Caco-2 (cell line): ENCODE measurements around the gene SPATC1L. TPM values are rescaled to one million over a fixed set of nuclear protein-coding genes. Genes with fewer than 3 reads are reported as not detected.
"Not testable (repeated sequence)": the region's sequence is repeated elsewhere in the genome, so short reads cannot be mapped to it uniquely, and the experiment has no call there.

Source experiments
- BruUV-seq: library from RNA; stranded (reverse); fragments of 400-500 nt; replicated peaks from 2 replicates; lab custom pipeline; 2021; lab: Mats Ljungman, UMichigan
- CTCF ChIA-PET: fragments of 300-600 bp; sonication (Branson Sonifier 250); formaldehyde crosslinking; loops from one replicate; lab custom pipeline; 2022; ENCODE audit warnings: antibody characterized with exemption; lab: Charles Lee
- POLR2A ChIA-PET: fragments of 300-600 bp; sonication (Branson Sonifier 250); formaldehyde crosslinking; loops from one replicate; lab custom pipeline; 2022; ENCODE audit warnings: antibody characterized with exemption; lab: Charles Lee
- DNase-seq, 2 experiments: peaks; one replicate each; pipeline versions ENCODE4 v3.0.0 to v3.0.0-alpha.2; 2020 to 2022
- H3K27me3 ChIP-seq: replicated peaks from 2 replicates; pipeline ENCODE4 v1.6.0; 2011; ENCODE audit warnings: low read length; ENCODE audit not compliant: control insufficient read depth, insufficient read depth
- H3K36me3 ChIP-seq: 2 replicates; pipeline ENCODE4 v1.5.1; 2011; ENCODE audit warnings: low read length; ENCODE audit not compliant: control insufficient read depth, insufficient read depth
- H3K4me1 ChIP-seq: fragments of 250-450 bp; sonication (Bioruptor Pico); 2 replicates; pipeline ENCODE4 v1.5.1; 2020; ENCODE audit warnings: mild to moderate bottlenecking
- H3K4me3 ChIP-seq: 2 replicates; pipeline ENCODE4 v1.5.1; 2011; ENCODE audit warnings: low read depth, mild to moderate bottlenecking, control low read depth, low read length
- H3K9me3 ChIP-seq: fragments of 250-450 bp; sonication (Bioruptor Pico); 2 replicates; pipeline ENCODE4 v1.5.1; 2020; ENCODE audit warnings: mild to moderate bottlenecking, moderate library complexity
- H3K27ac Mint-ChIP-seq: one replicate; pipeline ENCODE4 v1.8.0; 2022; ENCODE audit warnings: mixed read lengths; ENCODE audit not compliant: unreplicated experiment
- H3K27me3 Mint-ChIP-seq: one replicate; pipeline ENCODE4 v1.8.0; 2022; ENCODE audit warnings: mixed read lengths; ENCODE audit not compliant: insufficient read depth, unreplicated experiment
- H3K36me3 Mint-ChIP-seq: one replicate; pipeline ENCODE4 v1.8.0; 2022; ENCODE audit warnings: mild to moderate bottlenecking, mixed read lengths; ENCODE audit not compliant: insufficient read depth, unreplicated experiment
- H3K4me1 Mint-ChIP-seq: one replicate; pipeline ENCODE4 v1.8.0; 2022; ENCODE audit warnings: low read depth, mixed read lengths; ENCODE audit not compliant: unreplicated experiment
- H3K4me3 Mint-ChIP-seq: one replicate; pipeline ENCODE4 v1.8.0; 2022; ENCODE audit warnings: mild to moderate bottlenecking, moderate library complexity, mixed read lengths; ENCODE audit not compliant: unreplicated experiment
- H3K9me3 Mint-ChIP-seq: one replicate; pipeline ENCODE4 v1.8.0; 2022; ENCODE audit warnings: mixed read lengths; ENCODE audit not compliant: unreplicated experiment
- intact Hi-C: fragments of 100-400 bp; cut with micrococcal nuclease; formaldehyde crosslinking; loops from one replicate; pipeline ENCODE4 v1.10.0; 2022; ENCODE audit not compliant: unreplicated experiment
- total RNA-seq: library from RNA; stranded (reverse); gene quantifications from 2 replicates; pipeline ENCODE4 v1.2.3, GENCODE V29; 2022
- TF ChIP-seq, protein P1 (sequence below), 2 experiments: fragments of 200-600 bp in 1 of 2; IDR thresholded peaks; 1 replicate in 1 of 2; 2 replicates in 1 of 2; pipeline versions ENCODE4 v1.5.1 to v1.8.0; 2011 to 2022; ENCODE audit warnings: antibody characterized with exemption in 1 of 2, control low read depth in 1 of 2, inconsistent platforms in 1 of 2, low read depth in 1 of 2, low read length in 1 of 2, mild to moderate bottlenecking in 1 of 2, moderate library complexity in 1 of 2; ENCODE audit not compliant: insufficient read depth in 1 of 2, severe bottlenecking in 1 of 2, unreplicated experiment in 1 of 2

SPATC1L gene
- total RNA-seq, 1 experiment from 2014 or later = 3.1 TPM

DNA sequence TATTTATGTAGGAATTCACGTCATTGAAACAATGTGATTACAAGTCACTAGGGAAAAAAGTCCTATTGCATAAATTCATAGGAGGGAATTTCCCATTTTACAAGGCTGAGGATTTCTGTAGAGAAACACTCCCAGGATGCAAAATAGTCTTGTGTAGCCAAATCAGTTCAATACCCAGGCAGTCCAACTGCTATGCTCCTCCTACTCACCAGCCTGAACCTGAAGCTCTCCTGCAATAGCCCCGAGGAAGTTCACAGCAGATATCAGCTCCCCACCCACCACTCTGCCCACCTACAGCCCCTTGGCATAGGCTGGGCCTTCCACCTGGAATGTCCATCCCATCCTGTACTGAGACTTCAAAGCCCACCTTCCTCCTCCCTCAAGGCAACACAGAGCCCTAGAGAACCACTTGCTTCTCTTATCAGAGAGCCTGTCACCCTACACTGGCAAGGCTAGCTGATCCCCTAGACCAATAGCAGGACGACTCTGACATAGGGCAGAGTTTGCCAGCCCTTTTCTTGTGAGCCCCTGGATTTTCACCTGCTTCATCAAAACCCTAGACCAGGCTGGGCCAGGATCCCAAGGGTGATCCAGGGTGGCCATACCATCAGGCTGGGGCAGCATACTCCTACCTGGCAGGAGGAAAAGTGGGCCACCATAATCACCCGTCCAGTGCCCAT, 42.8 kb upstream of the SPATC1L start:
- H3K4me3 ChIP-seq = peak overlapping the region; percentile 97
- H3K4me3 Mint-ChIP-seq = peak overlapping the region; percentile 93
- no peak for DNase-seq
- TF ChIP-seq, protein P1, sequence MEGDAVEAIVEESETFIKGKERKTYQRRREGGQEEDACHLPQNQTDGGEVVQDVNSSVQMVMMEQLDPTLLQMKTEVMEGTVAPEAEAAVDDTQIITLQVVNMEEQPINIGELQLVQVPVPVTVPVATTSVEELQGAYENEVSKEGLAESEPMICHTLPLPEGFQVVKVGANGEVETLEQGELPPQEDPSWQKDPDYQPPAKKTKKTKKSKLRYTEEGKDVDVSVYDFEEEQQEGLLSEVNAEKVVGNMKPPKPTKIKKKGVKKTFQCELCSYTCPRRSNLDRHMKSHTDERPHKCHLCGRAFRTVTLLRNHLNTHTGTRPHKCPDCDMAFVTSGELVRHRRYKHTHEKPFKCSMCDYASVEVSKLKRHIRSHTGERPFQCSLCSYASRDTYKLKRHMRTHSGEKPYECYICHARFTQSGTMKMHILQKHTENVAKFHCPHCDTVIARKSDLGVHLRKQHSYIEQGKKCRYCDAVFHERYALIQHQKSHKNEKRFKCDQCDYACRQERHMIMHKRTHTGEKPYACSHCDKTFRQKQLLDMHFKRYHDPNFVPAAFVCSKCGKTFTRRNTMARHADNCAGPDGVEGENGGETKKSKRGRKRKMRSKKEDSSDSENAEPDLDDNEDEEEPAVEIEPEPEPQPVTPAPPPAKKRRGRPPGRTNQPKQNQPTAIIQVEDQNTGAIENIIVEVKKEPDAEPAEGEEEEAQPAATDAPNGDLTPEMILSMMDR (IDR thresholded peaks at IDR 0.05; ENCODE audit: insufficient read depth in 1 of 2, low read depth in 1 of 2, low read length in 1 of 2, severe bottlenecking in 1 of 2, unreplicated experiment in 1 of 2) = no peak
- no peaks in the 10 kb centered on the region; the same call in 1 of the 2 replicates for H3K36me3 ChIP-seq
- peak overlapping the region; percentile 99 for H3K27ac Mint-ChIP-seq
- H3K9me3 Mint-ChIP-seq = no peaks in the 10 kb centered on the region
- H3K4me1 ChIP-seq = peaks cover 32% of the 10 kb centered on the region
- peaks cover 64% of the 10 kb centered on the region for H3K36me3 Mint-ChIP-seq
- H3K27me3 ChIP-seq = no peaks in the 10 kb centered on the region
- ChIA-PET CTCF (interaction anchor here (0.6 to 0.8 kb wide), 2 partner anchors 84 to 98 kb away, joined by 3 to 4 read pairs; no protein-coding TSS in a partner anchor), POLR2A (no interaction called here)
- intact Hi-C loops = loop anchor here (5.0 to 10.0 kb wide), 2 partner anchors 82 to 95 kb away; partner anchors contain the start of genes C21orf58 and PCNT
- H3K4me1 Mint-ChIP-seq = peaks cover 33% of the 10 kb centered on the region
- no peaks in the 10 kb centered on the region for H3K27me3 Mint-ChIP-seq
- H3K9me3 ChIP-seq = no peaks in the 10 kb centered on the region
- BruUV-seq = no TSS peak

DNA sequence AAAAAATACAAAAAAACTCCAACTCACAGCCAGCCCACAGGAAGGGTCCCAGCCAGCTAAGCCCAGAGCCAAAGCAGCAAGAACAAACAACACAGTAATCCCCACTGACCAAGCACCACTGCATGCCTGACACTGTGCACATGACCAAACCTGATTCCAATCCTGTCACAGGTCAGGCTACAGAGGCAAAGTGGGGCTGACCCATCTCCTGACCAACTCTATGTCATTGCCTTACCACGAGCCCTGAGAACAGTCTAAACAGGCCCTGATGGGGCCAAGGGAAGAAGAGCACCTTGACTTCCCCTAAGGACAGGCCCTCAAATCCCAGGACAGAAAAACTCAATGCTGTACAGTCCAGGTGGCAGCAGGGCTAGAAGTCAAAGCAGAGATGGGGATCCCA, 41.9 kb upstream of the SPATC1L start:
- BruUV-seq = no TSS peak
- H3K36me3 ChIP-seq = no peaks in the 10 kb centered on the region; the same call in 1 of the 2 replicates
- Mint-ChIP-seq H3K36me3 (peaks cover 64% of the 10 kb centered on the region), H3K4me3 (peak overlapping the region; percentile 93), H3K27me3 (no peaks in the 10 kb centered on the region), H3K4me1 (peaks cover 28% of the 10 kb centered on the region), H3K9me3 (no peaks in the 10 kb centered on the region), H3K27ac (peak overlapping the region; percentile 99)
- H3K4me1 ChIP-seq = peaks cover 32% of the 10 kb centered on the region
- CTCF ChIA-PET = no interaction called here
- H3K4me3 ChIP-seq = no peak overlapping the region
- H3K9me3 ChIP-seq = no peaks in the 10 kb centered on the region
- no peak for DNase-seq
- TF ChIP-seq, protein P1 (IDR thresholded peaks at IDR 0.05; ENCODE audit: insufficient read depth in 1 of 2, low read depth in 1 of 2, low read length in 1 of 2, severe bottlenecking in 1 of 2, unreplicated experiment in 1 of 2) = no peak
- POLR2A ChIA-PET = no interaction called here
- intact Hi-C loops = loop anchor here (5.0 to 10.0 kb wide), 2 partner anchors 81 to 96 kb away; partner anchors contain the start of genes C21orf58 and PCNT
- no peaks in the 10 kb centered on the region for H3K27me3 ChIP-seq

DNA sequence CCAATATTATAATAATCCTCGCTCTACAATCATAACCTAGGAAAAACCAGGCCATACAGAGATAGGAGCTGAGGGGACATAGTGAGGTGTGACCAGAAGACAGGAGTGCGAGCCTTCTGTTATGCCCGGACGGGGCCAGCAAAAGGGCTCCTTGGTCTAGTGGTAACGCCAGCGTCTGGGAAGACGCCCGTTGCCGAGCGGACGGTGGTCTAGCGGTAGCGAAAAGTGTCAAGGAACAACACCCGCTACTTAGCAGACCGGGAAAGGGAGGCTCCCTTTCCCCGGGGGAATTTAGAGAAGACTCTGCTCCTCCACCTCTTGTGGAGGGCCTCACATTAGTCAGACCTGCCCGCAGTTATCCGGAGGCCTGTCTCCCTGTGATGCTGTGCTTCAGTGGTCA, 39.4 kb upstream of the SPATC1L start:
- H3K9me3 Mint-ChIP-seq, H3K4me3 Mint-ChIP-seq, BruUV-seq, POLR2A ChIA-PET, H3K27me3 ChIP-seq, H3K36me3 ChIP-seq, CTCF ChIA-PET, H3K27me3 Mint-ChIP-seq, H3K4me3 ChIP-seq, H3K9me3 ChIP-seq, DNase-seq, H3K27ac Mint-ChIP-seq: not testable (repeated sequence)
- intact Hi-C loops = loop anchor here (10.0 kb wide), 1 partner anchor 79 kb away; no protein-coding TSS in a partner anchor
- peaks cover 20% of the 10 kb centered on the region for H3K4me1 Mint-ChIP-seq
- H3K36me3 Mint-ChIP-seq = peaks cover 65% of the 10 kb centered on the region
- peaks cover 20% of the 10 kb centered on the region for H3K4me1 ChIP-seq
